Keratinocyte (primary cell): ENCODE data around the gene TMEM125. TPM values are rescaled to one million over a fixed set of nuclear protein-coding genes. Genes with fewer than 3 reads are reported as not detected.

Experiments used
- DNase-seq: peaks from one replicate; pipeline ENCODE4 v3.0.0-alpha.2; 2011; ENCODE audit warnings: low read depth, missing footprints, low spot score
- FAIRE-seq: peaks from 2 replicates; lab custom pipeline; 2011; peaks lifted over from hg19 to GRCh38; lab: Jason Lieb, UNC
- H2AFZ ChIP-seq: 2 replicates; pipeline ENCODE4 v1.6.0; 2012; ENCODE audit warnings: low read length, control low read depth, inconsistent platforms; ENCODE audit not compliant: control insufficient read depth
- H3K27ac ChIP-seq: 2 replicates; pipeline ENCODE4 v1.5.1; 2011; ENCODE audit warnings: low read length; ENCODE audit not compliant: control insufficient read depth, insufficient read depth
- H3K27me3 ChIP-seq: 3 replicates; pipeline ENCODE4 v1.6.0; 2011; ENCODE audit warnings: low read length; ENCODE audit not compliant: control insufficient read depth, insufficient read depth; ENCODE audit errors: extremely low read depth
- H3K36me3 ChIP-seq, 2 experiments: 2 replicates in 1 of 2; 3 replicates in 1 of 2; pipeline ENCODE4 v1.5.1; 2011; ENCODE audit warnings: low read length in 2 of 2, mild to moderate bottlenecking in 1 of 2; ENCODE audit not compliant: control insufficient read depth in 2 of 2, insufficient read depth in 2 of 2; ENCODE audit errors: extremely low read depth in 1 of 2
- H3K4me1 ChIP-seq: 3 replicates; pipeline ENCODE4 v1.5.1; 2011; ENCODE audit warnings: low read length; ENCODE audit not compliant: control insufficient read depth, insufficient read depth; ENCODE audit errors: extremely low read depth
- H3K4me2 ChIP-seq: 3 replicates; pipeline ENCODE4 v1.6.0; 2011; ENCODE audit warnings: low read depth, low read length; ENCODE audit not compliant: control insufficient read depth, insufficient read depth; ENCODE audit errors: extremely low read depth
- H3K4me3 ChIP-seq, 3 experiments: fragments of 200-600 bp in 1 of 3; sonication (generic) in 1 of 3; 2 replicates in 2 of 3; 3 replicates in 1 of 3; pipeline ENCODE4 v1.5.1; 2011 to 2016; ENCODE audit warnings: low read length in 3 of 3, mild to moderate bottlenecking in 3 of 3, control low read depth in 2 of 3, inconsistent platforms in 1 of 3, low read depth in 1 of 3, mixed read lengths in 1 of 3, mixed run types in 1 of 3, moderate library complexity in 1 of 3; ENCODE audit not compliant: control insufficient read depth in 2 of 3, insufficient read depth in 2 of 3; ENCODE audit errors: extremely low read depth in 1 of 3
- H3K79me2 ChIP-seq: 2 replicates; pipeline ENCODE4 v1.6.0; 2012; ENCODE audit warnings: low read length; ENCODE audit not compliant: control insufficient read depth, insufficient read depth
- H3K9ac ChIP-seq: 3 replicates; pipeline ENCODE4 v1.6.0; 2011; ENCODE audit warnings: low read length; ENCODE audit not compliant: control insufficient read depth, insufficient read depth; ENCODE audit errors: extremely low read depth
- H3K9me1 ChIP-seq: 3 replicates; pipeline ENCODE4 v1.6.0; 2011; ENCODE audit warnings: low read length; ENCODE audit not compliant: control insufficient read depth, insufficient read depth; ENCODE audit errors: extremely low read depth
- H3K9me3 ChIP-seq: 2 replicates; pipeline ENCODE4 v1.5.1; 2012; ENCODE audit warnings: low read depth, low read length; ENCODE audit not compliant: control insufficient read depth
- H4K20me1 ChIP-seq: 3 replicates; pipeline ENCODE4 v1.6.0; 2011; ENCODE audit warnings: low read length; ENCODE audit not compliant: control insufficient read depth, insufficient read depth; ENCODE audit errors: extremely low read depth
- CTCF ChIP-seq, 3 experiments: IDR thresholded peaks in 1 of 3; conservative IDR thresholded peaks in 1 of 3; optimal IDR thresholded peaks in 1 of 3; 2 replicates in 2 of 3; 3 replicates in 1 of 3; pipeline versions ENCODE3 to v1.5.1; 2011; ENCODE audit warnings: low read length in 3 of 3, mild to moderate bottlenecking in 3 of 3, moderate library complexity in 2 of 3, control low read depth in 1 of 3, inconsistent platforms in 1 of 3; ENCODE audit not compliant: insufficient read depth in 2 of 3; ENCODE audit errors: extremely low read depth in 1 of 3
- EZH2 ChIP-seq: IDR thresholded peaks from one replicate; pipeline ENCODE4 v1.6.1; 2012; ENCODE audit warnings: inconsistent platforms, mild to moderate bottlenecking, low read length, moderate library complexity
- dilution Hi-C: fragments of 300-500 bp; cut with MboI; formaldehyde crosslinking; loops from one replicate; pipeline ENCODE4 v1.7.0; 2020; ENCODE audit warnings: low sequenced_read_pairs; ENCODE audit not compliant: extremely low pct_ligation_motif_present
- polyA plus RNA-seq, 5 experiments: library from polyadenylated mRNA; depleted of rRNA in 3 of 5; stranded (reverse) in 3 of 5; stranded (forward) in 1 of 5; unstranded in 1 of 5; fragments of >200 nt; gene quantifications; 1 replicate in 1 of 5; 2 replicates in 3 of 5; 3 replicates in 1 of 5; pipeline versions ENCODE4 v1.2.1 to v1.2.3, GENCODE V29; 2011 to 2012; ENCODE audit warnings: missing spikeins in 2 of 5, low read depth in 1 of 5, low replicate concordance in 1 of 5

Gene TMEM125
- polyA plus RNA-seq, 1 donor (not counting 4 experiments of a cell fraction or from before 2014, with no cell fraction given), result 0.92 TPM

DNA sequence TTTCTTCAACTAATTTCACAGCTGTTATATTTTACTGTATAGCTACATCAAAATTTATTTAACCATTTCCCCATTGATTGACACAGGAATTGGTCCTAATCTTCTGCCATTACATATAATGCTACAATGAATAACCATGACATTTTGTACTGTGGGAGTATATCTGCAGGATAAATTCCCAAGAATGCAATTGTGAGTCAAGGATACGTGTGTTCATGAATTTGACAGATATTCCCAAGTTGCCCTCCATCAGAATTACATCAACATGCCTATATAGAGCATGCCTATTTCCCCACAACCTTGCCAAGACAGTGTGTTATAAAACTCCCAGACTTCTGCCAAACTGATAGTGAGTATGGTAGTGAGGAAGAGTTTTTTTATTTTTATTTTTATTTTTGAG lies 28.3 kb downstream of the TMEM125 start:
- H3K4me1 ChIP-seq, result peaks cover 9% of the 10 kb centered on the region
- TF ChIP-seq EZH2 (no peak), CTCF (optimal IDR thresholded peaks at IDR 0.05 in 1 of 3, IDR thresholded peaks at IDR 0.05 in 1 of 3, conservative IDR thresholded peaks at IDR 0.05 in 1 of 3; ENCODE audit: extremely low read depth in 1 of 3, insufficient read depth in 2 of 3, low read length in 3 of 3) (no peak)
- H3K27me3 ChIP-seq, result no peaks in the 10 kb centered on the region
- H3K9ac ChIP-seq, result no peak overlapping the region
- FAIRE-seq (no peak), DNase-seq (no peak)
- dilution Hi-C loops, result no loop called here
- H2AFZ ChIP-seq, result no peak overlapping the region
- H3K36me3 ChIP-seq, result no peaks in the 10 kb centered on the region
- H4K20me1 ChIP-seq, result no peaks in the 10 kb centered on the region
- no peak overlapping the region for H3K4me2 ChIP-seq
- H3K9me1 ChIP-seq, result no peaks in the 10 kb centered on the region
- no peak overlapping the region for H3K27ac ChIP-seq
- no peaks in the 10 kb centered on the region for H3K79me2 ChIP-seq
- H3K9me3 ChIP-seq, result no peaks in the 10 kb centered on the region
- H3K4me3 ChIP-seq, result no peak overlapping the region

DNA sequence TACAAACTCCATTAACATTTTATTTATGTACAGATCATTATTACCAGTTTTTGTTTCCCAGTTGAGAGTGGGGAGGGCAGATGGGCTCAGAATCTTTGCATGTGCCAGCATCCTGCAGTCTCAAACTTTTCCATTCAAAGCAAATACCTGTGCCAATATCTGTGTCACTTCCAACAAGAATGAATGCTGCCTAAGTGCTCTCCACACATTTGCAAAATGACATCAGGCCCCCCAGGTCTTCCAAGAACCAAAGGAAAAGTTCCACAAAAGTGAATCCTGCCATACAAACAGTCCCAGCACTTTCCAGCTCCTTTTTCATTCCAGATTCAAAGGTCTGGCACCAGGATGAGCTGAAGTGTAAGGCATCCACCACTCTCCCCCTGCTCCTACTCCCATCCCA lies 29.3 kb downstream of the TMEM125 start:
- H3K27ac ChIP-seq, result no peak overlapping the region
- no peak for FAIRE-seq
- no peak overlapping the region for H3K9ac ChIP-seq

More for the DNA sequence above, 29.3 kb downstream of the TMEM125 start:
- no peak for TF ChIP-seq EZH2
- no peak for TF ChIP-seq CTCF (optimal IDR thresholded peaks at IDR 0.05 in 1 of 3, IDR thresholded peaks at IDR 0.05 in 1 of 3, conservative IDR thresholded peaks at IDR 0.05 in 1 of 3; ENCODE audit: extremely low read depth in 1 of 3, insufficient read depth in 2 of 3, low read length in 3 of 3)
- Histone ChIP-seq H3K36me3 (no peaks in the 10 kb centered on the region), H3K9me3 (no peaks in the 10 kb centered on the region), H2AFZ (no peak overlapping the region), H3K4me1 (peaks cover 7% of the 10 kb centered on the region), H4K20me1 (no peaks in the 10 kb centered on the region), H3K4me2 (no peak overlapping the region), H3K27me3 (peaks cover 4% of the 10 kb centered on the region), H3K4me3 (no peak overlapping the region), H3K79me2 (no peaks in the 10 kb centered on the region), H3K9me1 (no peaks in the 10 kb centered on the region)
- DNase-seq, result no peak
- dilution Hi-C loops, result no loop called here
